ENCODE results near the gene TTC21A. TPM values are rescaled to one million over a fixed set of nuclear protein-coding genes. Genes with fewer than 3 reads are reported as not detected.
A peak's percentile ranks its signal among the peaks of the same experiment; 100 is the strongest.

The TTC21A gene
- total and polyA plus RNA-seq, 2 donors from 2014 or later, result 4.8 to 14.1 TPM

- intact Hi-C loops (cut with DNase I), result no loop called here
- H3K9me3 ChIP-seq (ENCODE audit: control insufficient read depth in 2 of 3, insufficient read depth in 1 of 3, low read length in 3 of 3), result no peaks in the 10 kb centered on the region
- FAIRE-seq (no peak), DNase-seq (no peak)
- no peaks in the 10 kb centered on the region for H3K27me3 ChIP-seq (ENCODE audit: control insufficient read depth, insufficient read depth, low read length)
- H3K4me3 ChIP-seq (ENCODE audit: low read length in 3 of 3), result no peak overlapping the region
- H3K9ac ChIP-seq (ENCODE audit: low read length in 3 of 3), result no peak overlapping the region
- no peaks in the 10 kb centered on the region for H3K36me3 ChIP-seq (ENCODE audit: control insufficient read depth in 2 of 3, insufficient read depth in 3 of 3, low read length in 3 of 3)
- H3K27ac ChIP-seq (ENCODE audit: low read depth in 2 of 2, low read length in 2 of 2), result no peak overlapping the region
- TF ChIP-seq CTCF (IDR thresholded peaks at IDR 0.05; ENCODE audit: borderline replicate concordance, extremely low read depth, insufficient read depth), result no peak
- H3K4me1 ChIP-seq (ENCODE audit: control insufficient read depth in 2 of 3, insufficient read depth in 2 of 3, low read depth in 1 of 3, low read length in 3 of 3), result peaks cover 0 to 20% (median 13%) of the 10 kb centered on the region in 3 donors
Observed at GRCh38 chr3:39136533-39137434, 29.3 kb downstream of the TTC21A start.

- peaks cover 0 to under 1% (median 0%) of the 10 kb centered on the region in 3 donors for H3K36me3 ChIP-seq (ENCODE audit: control insufficient read depth in 2 of 3, insufficient read depth in 3 of 3, low read length in 3 of 3)
- no peak overlapping the region for H3K27ac ChIP-seq (ENCODE audit: low read depth in 2 of 2, low read length in 2 of 2)
- H3K4me1 ChIP-seq (ENCODE audit: control insufficient read depth in 2 of 3, insufficient read depth in 2 of 3, low read depth in 1 of 3, low read length in 3 of 3), result peaks cover 0 to 27% (median 18%) of the 10 kb centered on the region in 3 donors
- TF ChIP-seq CTCF (IDR thresholded peaks at IDR 0.05; ENCODE audit: borderline replicate concordance, extremely low read depth, insufficient read depth), result no peak
- intact Hi-C loops (cut with DNase I), result no loop called here
- DNase-seq (peak in 1 of 5 donors; percentile 9), FAIRE-seq (no peak)
- no peak overlapping the region for H3K4me3 ChIP-seq (ENCODE audit: low read length in 3 of 3)
- no peaks in the 10 kb centered on the region for H3K9me3 ChIP-seq (ENCODE audit: control insufficient read depth in 2 of 3, insufficient read depth in 1 of 3, low read length in 3 of 3)
- H3K9ac ChIP-seq (ENCODE audit: low read length in 3 of 3), result no peak overlapping the region
- H3K27me3 ChIP-seq (ENCODE audit: control insufficient read depth, insufficient read depth, low read length), result no peaks in the 10 kb centered on the region
Observed at GRCh38 chr3:39137435-39137936, 30.0 kb downstream of the TTC21A start.

GRCh38 chr3:39137991-39138803, 30.7 kb downstream of the TTC21A start:
- H3K27ac ChIP-seq (ENCODE audit: low read depth in 2 of 2, low read length in 2 of 2), result no peak overlapping the region
- no peak for FAIRE-seq
- no peaks in the 10 kb centered on the region for H3K27me3 ChIP-seq (ENCODE audit: control insufficient read depth, insufficient read depth, low read length)
- no peak for TF ChIP-seq CTCF (IDR thresholded peaks at IDR 0.05; ENCODE audit: borderline replicate concordance, extremely low read depth, insufficient read depth)
- peaks cover 3 to 8% (median 5%) of the 10 kb centered on the region in 3 donors for H3K36me3 ChIP-seq (ENCODE audit: control insufficient read depth in 2 of 3, insufficient read depth in 3 of 3, low read length in 3 of 3)
- no peak overlapping the region for H3K4me3 ChIP-seq (ENCODE audit: low read length in 3 of 3)
- peak in 1 of 5 donors; percentile 16 for DNase-seq
- peaks cover 0 to 28% (median 21%) of the 10 kb centered on the region in 3 donors for H3K4me1 ChIP-seq (ENCODE audit: control insufficient read depth in 2 of 3, insufficient read depth in 2 of 3, low read depth in 1 of 3, low read length in 3 of 3)
- intact Hi-C loops (cut with DNase I), result no loop called here
- no peaks in the 10 kb centered on the region for H3K9me3 ChIP-seq (ENCODE audit: control insufficient read depth in 2 of 3, insufficient read depth in 1 of 3, low read length in 3 of 3)
- no peak overlapping the region for H3K9ac ChIP-seq (ENCODE audit: low read length in 3 of 3)

Data from kidney (tissue), 14 donors.